K562 (cell line): ENCODE data around the gene CEP350.

Source experiments
- BCOR ChIP-seq: fragments of 450-650 bp; IDR thresholded peaks from 2 replicates; pipeline ENCODE4 v1.6.1; 2016
- CTCF ChIP-seq, 3 experiments: IDR thresholded peaks in 2 of 3; conservative IDR thresholded peaks in 1 of 3; 2 replicates each; pipeline ENCODE4 v1.5.1; 2011 to 2012; ENCODE audit warnings: low read length in 3 of 3, mild to moderate bottlenecking in 3 of 3, control low read depth in 2 of 3, improper control_type of control experiment in 1 of 3, inconsistent platforms in 1 of 3, low read depth in 1 of 3, mixed read lengths in 1 of 3, moderate library complexity in 1 of 3; ENCODE audit not compliant: insufficient read depth in 2 of 3
- EHMT2 ChIP-seq: fragments of 450-650 bp; IDR thresholded peaks from 2 replicates; pipeline ENCODE4 v1.6.1; 2018; ENCODE audit warnings: antibody characterized with exemption
- GATAD2B ChIP-seq: fragments of 450-650 bp; IDR thresholded peaks from 2 replicates; pipeline ENCODE4 v1.6.1; 2017; ENCODE audit warnings: mild to moderate bottlenecking, borderline replicate concordance
- MAZ ChIP-seq, 2 experiments: fragments of 450-650 bp in 1 of 2; sonication (generic) in 1 of 2; formaldehyde crosslinking; IDR thresholded peaks in 1 of 2; conservative IDR thresholded peaks in 1 of 2; 2 replicates each; pipeline versions ENCODE4 v1.4.0 to v1.5.0; 2020; ENCODE audit warnings: mild to moderate bottlenecking in 1 of 2, missing genetic modification reagents in 1 of 2
- NEUROD1 ChIP-seq: fragments of 150-350 bp; IDR thresholded peaks from 2 replicates; pipeline ENCODE4 v1.6.1; 2014; ENCODE audit warnings: borderline replicate concordance, low read length, low read depth; ENCODE audit not compliant: partially characterized antibody
- RBM39 ChIP-seq: fragments of 200-400 bp; formaldehyde crosslinking; optimal IDR thresholded peaks from 2 replicates; pipeline ENCODE3; 2018; ENCODE audit warnings: low read depth, low read length
- RCOR1 ChIP-seq, 2 experiments: IDR thresholded peaks; 2 replicates each; pipeline ENCODE4 v1.6.1; 2012; ENCODE audit warnings: low read depth in 2 of 2, low read length in 2 of 2, borderline replicate concordance in 1 of 2, improper control_type of control experiment in 1 of 2
- SIN3B ChIP-seq: fragments of 450-650 bp; IDR thresholded peaks from 2 replicates; pipeline ENCODE4 v1.6.1; 2017; ENCODE audit warnings: low read depth, mild to moderate bottlenecking, moderate library complexity
- SPI1 ChIP-seq: IDR thresholded peaks from 2 replicates; pipeline ENCODE4 v1.6.1; 2011; ENCODE audit warnings: low read depth, low read length, control low read depth, borderline replicate concordance
- ZFP91 ChIP-seq: sonication (generic); formaldehyde crosslinking; IDR thresholded peaks from 2 replicates; pipeline ENCODE4 v1.8.0; 2022; ENCODE audit warnings: mild to moderate bottlenecking, missing genetic modification reagents
- ZNF121 ChIP-seq: sonication (generic); formaldehyde crosslinking; conservative IDR thresholded peaks from 2 replicates; pipeline ENCODE4 v1.8.0; 2022; ENCODE audit warnings: missing genetic modification reagents
- ZNF740 ChIP-seq, 3 experiments: fragments of 200-800 bp in 1 of 3; sonication (Bioruptor generic) in 1 of 3; sonication (generic) in 1 of 3; formaldehyde crosslinking in 1 of 3; IDR thresholded peaks; 2 replicates each; pipeline versions ENCODE4 v1.6.1 to v1.8.0; 2016 to 2022; ENCODE audit warnings: mild to moderate bottlenecking in 2 of 3, missing compliant biosample characterization in 2 of 3, missing genetic modification characterization in 2 of 3, missing genetic modification reagents in 1 of 3
- ZSCAN29 ChIP-seq: fragments of 450-650 bp; IDR thresholded peaks from 2 replicates; pipeline ENCODE4 v1.6.1; 2017

GRCh38 chr1:179978199-179979079 lies 23.8 kb downstream of the CEP350 start:
- TF ChIP-seq ZSCAN29 (no peak), NEUROD1 (no peak), MAZ (CRISPR knock-in tag; conservative IDR thresholded peaks at IDR 0.05 in 1 of 2, IDR thresholded peaks at IDR 0.05 in 1 of 2) (no peak), ZNF740 (CRISPR knock-in tag; IDR thresholded peaks at IDR 0.05) (no peak), ZNF740 (tag; IDR thresholded peaks at IDR 0.05) (no peak), RBM39 (no peak), BCOR (no peak), SIN3B (no peak), EHMT2 (no peak), SPI1 (no peak), GATAD2B (no peak), ZNF121 (CRISPR knock-in tag) (no peak), ZFP91 (CRISPR knock-in tag) (no peak), CTCF (IDR thresholded peaks at IDR 0.05 in 2 of 3, conservative IDR thresholded peaks at IDR 0.05 in 1 of 3; ENCODE audit: insufficient read depth in 2 of 3, low read depth in 1 of 3, low read length in 3 of 3) (no peak), RCOR1 (IDR thresholded peaks at IDR 0.05; ENCODE audit: borderline replicate concordance in 1 of 2, low read depth in 2 of 2, low read length in 2 of 2) (no peak)
